NCI-H82 (cell line): ENCODE results near the gene ANKFN1.

Experiments used
- DNase-seq: peaks from one replicate; lab custom pipeline; 2025; lab: John Stamatoyannopoulos, UW

The ANKFN1 gene

DNA sequence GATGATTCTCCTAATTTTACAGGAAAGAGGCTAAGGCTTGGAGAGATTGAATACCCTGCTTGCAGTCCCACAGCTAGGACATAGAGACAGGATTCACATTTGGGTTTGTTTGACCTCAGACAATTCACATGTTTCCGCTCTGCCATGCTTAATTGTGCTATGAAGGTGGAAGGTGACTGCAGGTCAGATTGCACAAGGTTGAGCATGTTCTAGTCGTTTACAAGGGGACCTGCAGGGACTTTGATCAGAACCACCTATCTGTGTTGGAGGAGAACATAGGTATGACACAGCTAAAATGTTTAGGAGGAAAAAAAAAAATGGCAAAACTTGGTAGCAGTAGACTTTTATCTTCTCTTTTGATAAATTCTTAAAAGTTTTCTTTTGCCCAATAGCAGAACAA, 4.9 kb upstream of the ANKFN1 start:
- DNase-seq: no peak

- DNase-seq: no peak
These were observed 3.8 kb upstream of the ANKFN1 start for GRCh38 chr17:56149266-56150036.

GRCh38 chr17:56150649-56151048, 2.6 kb upstream of the ANKFN1 start:
- no peak for DNase-seq

DNA sequence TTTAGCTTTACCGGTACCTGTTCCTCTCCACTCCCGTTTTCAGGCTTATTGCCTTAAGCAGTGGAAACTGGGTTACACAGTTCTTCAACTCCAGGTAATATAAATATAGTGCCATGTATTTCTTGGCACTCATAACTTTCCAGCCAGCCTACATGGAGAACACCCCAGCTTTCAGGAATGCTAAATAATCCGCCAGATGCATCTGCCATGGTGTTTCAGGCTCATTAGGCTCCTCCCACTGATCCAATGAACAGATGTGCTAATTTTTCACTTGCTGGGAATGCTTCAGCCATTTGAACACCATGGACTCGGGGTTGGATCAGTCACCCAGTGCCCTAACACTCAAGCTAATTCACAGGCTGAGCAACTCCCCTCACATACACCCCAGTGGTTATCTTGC, 4.6 kb downstream of the ANKFN1 start:
- peak; percentile 91 for DNase-seq

DNA sequence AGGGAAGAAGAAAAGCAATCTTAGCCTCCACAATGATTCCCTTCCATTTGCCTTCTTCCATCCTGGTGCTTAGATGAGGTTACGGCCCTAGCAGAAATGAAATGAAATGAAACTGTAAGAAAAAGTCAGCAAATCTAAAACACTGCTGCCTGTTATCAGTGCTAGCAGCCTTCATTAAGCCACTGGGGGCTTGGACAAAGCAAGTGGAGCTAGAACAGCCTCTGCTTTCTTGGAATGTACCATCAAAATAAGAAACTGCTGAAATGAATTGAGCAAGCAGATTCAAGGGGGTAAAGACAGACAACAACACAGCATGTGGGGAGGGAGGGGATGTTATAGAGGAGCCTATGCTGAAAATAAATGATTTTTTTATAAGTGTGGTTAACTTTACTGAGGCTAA, 5.1 kb downstream of the ANKFN1 start:
- DNase-seq: peak; percentile 50

GRCh38 chr17:56158915-56159825, 5.9 kb downstream of the ANKFN1 start:
- DNase-seq: peak; percentile 87

- peak; percentile 98 for DNase-seq
These were observed 6.6 kb downstream of the ANKFN1 start for GRCh38 chr17:56159826-56160380.

GRCh38 chr17:56160422-56160821, 7.1 kb downstream of the ANKFN1 start:
- DNase-seq: peak; percentile 54

GRCh38 chr17:56165072-56165641, 11.9 kb downstream of the ANKFN1 start:
- DNase-seq: no peak

- no peak for DNase-seq
These were observed 14.2 kb downstream of the ANKFN1 start for GRCh38 chr17:56167491-56167890.

GRCh38 chr17:56169621-56170020, 16.3 kb downstream of the ANKFN1 start:
- DNase-seq: no peak

DNA sequence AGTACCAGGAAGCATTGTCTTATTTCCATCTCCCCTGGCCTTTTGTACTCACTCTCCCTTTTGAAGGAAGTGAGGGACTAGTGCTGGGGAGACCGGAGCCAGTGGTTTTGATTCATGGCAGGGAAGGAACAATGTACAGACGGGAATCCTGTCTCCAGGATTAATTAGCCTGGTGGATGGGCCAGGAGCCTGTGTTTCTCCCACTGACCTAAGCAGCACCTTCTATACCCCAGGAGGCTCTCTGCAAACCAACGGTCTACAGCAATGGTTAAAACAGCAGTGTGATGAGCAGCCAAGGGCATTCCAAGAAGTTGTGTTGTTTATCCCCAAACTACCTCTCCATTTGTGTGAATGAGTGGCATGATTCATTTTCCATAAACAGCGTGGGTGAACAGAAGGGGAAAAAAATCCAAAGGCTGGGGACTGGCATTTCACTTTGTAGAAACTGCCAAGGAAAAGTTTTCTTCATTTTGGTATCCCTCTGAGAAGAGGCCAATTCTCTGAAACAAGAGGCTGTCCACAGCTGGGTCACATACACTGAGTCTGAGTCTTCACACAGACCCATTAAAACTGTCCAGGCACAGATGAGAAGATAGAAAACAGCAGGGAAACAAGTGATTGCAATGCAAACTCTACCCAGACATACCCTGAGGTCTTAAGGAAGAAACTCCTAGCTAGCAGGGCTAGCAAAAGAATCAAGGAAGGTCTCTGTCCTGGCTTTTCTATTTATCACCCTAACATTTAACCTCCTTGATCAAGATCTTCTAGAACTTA, 18.1 kb downstream of the ANKFN1 start:
- DNase-seq: no peak

DNA sequence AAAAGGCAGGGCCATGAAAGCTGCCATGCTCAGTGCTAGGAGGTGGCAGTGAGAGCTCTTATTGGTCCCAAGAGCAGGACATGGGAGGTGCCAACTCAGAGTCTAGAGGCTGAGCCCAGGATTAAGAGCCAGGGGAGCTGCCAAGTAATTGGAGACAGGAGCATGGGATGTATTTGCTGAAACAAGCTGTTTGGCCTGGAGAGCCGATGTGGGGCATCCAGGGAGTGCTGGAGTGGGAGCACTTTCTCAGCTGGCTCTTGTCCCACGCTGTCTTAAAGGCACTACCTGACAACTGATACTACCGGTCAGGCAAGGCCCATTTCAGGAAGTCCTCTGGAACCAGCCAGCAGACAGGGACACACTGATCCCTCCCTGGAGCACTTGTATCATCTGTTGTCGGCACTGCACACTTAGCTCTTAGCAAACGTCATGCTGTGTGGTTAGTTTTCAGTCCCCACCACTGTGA, 19.3 kb downstream of the ANKFN1 start:
- DNase-seq: peak; percentile 84

GRCh38 chr17:56173026-56173425, 19.8 kb downstream of the ANKFN1 start:
- no peak for DNase-seq

DNA sequence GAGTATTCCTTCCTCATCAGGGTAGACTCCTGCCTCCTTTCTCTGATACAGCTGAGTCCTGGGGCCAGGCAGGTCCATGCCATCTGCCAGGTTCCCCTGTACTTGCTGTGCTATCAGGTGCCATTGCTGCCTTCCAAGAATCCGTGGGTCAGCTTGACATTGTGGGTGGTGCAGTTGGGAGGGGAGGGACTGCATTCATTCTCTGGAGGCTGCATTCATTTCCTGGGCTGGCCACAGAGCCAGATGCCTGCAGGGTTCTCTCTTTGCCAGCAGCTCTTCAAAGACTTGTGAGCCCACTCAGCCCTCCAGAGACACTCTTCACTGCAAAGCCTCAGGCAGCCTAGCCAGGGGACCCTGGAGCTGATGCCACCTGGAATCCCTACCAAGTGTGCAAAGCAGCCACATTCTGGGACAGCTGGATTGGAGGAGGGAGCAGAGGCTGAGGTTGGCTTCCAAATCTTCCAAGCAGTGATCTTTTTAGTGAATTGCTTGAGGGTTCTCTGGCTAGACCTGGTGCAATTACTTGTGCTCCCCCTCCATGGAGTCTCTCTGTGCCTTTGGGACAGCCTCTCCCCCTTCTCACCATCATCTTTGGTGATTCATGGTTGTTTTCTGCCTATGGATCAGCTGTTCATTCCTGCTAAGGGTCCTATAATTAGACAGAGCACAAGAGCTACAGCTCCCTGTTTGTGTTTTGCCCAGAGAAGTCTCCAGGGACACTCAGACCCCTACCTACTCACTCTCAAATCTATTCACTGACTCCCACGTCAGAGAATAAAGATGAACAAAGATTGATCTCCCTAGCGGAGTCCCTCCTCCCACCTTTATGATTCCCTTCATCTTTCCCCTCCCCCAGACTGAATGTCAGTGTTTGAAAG, 20.9 kb downstream of the ANKFN1 start:
- DNase-seq: peak; percentile 79

DNA sequence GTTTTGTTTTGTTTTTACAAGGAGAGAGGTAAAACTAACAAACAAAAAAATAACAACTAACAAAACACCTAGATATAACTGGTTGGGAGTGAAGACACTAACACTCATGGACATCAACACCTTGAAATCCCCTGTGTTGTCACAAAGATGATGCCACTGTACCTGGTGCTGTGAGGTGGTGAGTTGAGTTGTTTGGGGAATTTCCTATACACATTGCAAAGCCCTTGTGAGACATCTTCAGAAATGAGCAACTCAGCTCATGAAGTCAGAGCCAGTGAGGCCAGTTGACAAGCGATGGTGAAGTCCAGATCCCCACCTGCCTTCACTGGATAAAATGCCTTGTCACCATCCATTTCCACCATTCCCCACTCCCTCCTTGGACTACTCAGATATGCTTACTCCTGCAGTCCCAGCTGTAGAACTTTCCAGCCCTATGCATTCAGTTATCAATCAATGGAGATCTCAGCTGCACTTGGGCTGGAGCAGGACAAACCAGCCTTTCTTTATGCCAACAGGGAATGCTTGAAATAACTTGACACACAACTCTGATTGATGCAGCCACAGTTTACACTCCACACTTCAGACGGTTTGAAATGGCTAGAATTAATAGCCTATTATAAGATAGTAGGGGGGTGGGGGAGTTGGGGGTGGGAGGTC, 22.2 kb downstream of the ANKFN1 start:
- DNase-seq: no peak

DNA sequence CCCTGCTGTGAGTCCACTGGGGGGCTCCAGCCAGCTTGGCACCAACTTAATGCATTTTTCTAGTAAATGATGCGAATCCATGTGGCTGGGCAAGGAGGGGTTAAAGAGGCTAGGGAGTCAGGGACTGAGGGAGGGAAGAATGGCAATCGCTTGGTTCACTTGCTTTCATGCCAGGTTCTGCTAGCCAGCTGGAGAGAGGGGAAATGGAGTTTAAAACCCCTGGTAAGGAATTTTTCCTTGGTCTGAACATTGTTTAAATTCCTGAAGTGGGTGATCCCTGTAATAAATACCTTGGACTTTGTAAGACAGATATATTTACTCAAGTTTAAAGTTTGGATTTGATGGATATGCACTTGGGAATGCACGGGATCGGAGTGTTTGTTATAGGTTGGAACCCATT, 22.8 kb downstream of the ANKFN1 start:
- no peak for DNase-seq

DNA sequence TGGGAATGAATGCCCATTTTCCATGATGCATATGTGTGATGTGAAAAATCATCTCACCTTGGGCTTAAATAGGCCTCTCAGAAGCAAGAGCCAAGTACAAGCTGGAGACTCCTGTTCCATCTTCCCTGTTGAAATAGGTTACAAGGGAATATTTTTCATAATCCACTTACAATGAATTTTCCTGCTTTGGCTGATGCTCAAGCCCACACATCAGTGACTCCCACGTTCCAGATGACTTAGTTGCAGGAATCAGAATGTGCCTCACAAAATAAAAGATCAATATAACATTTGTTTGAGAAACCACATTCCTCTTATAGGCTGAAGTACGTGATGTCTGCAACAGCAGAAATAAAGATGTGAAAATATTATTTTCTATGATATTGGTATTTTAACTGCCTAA, 24.1 kb downstream of the ANKFN1 start:
- no peak for DNase-seq

GRCh38 chr17:56178203-56178602, 24.9 kb downstream of the ANKFN1 start:
- DNase-seq: no peak

- DNase-seq: no peak
These were observed 28.8 kb downstream of the ANKFN1 start for GRCh38 chr17:56182081-56182480.
